GM12878 (cell line): ENCODE measurements around the gene CDC42BPB. TPM values are rescaled to one million over a fixed set of nuclear protein-coding genes. Genes with fewer than 3 reads are reported as not detected.
A peak's percentile ranks its signal among the peaks of the same experiment; 100 is the strongest.

Experiments used
- BRCA1 ChIP-seq: IDR thresholded peaks from 2 replicates; pipeline ENCODE4 v1.6.1; 2011; ENCODE audit warnings: low read depth, low read length, improper control_type of control experiment
- EGR1 ChIP-seq, 2 experiments: IDR thresholded peaks; 1 replicate in 1 of 2; 2 replicates in 1 of 2; pipeline ENCODE4 v1.6.1; 2011 to 2012; ENCODE audit warnings: low read depth in 2 of 2, low read length in 2 of 2, borderline replicate concordance in 1 of 2, mild to moderate bottlenecking in 1 of 2, moderate library complexity in 1 of 2
- RUNX3 ChIP-seq: IDR thresholded peaks from 2 replicates; pipeline ENCODE4 v1.6.1; 2012; ENCODE audit warnings: low read length, inconsistent platforms
- YY1 ChIP-seq: IDR thresholded peaks from 2 replicates; pipeline ENCODE4 v1.6.1; 2011; ENCODE audit warnings: low read depth, mild to moderate bottlenecking, low read length
- polyA plus RNA-seq, 11 experiments: library from polyadenylated mRNA; depleted of rRNA in 4 of 11; unstranded in 6 of 11; stranded (reverse) in 5 of 11; fragments of >200 nt; fragmentation: Nextera tagmentation in 4 of 11; fragmentation: Illumina TruSeq in 1 of 11; extraction: Ambion mirVana in 4 of 11; extraction: Trizol in 1 of 11; gene quantifications; 1 replicate in 1 of 11; 2 replicates in 10 of 11; pipeline versions ENCODE4 v1.2.1 to v1.2.3, GENCODE V29; 2011 to 2016; ENCODE audit warnings: inconsistent platforms in 2 of 11, missing spikeins in 2 of 11, low read depth in 1 of 11
- total RNA-seq, 4 experiments: library from RNA; depleted of rRNA in 3 of 4; stranded (reverse); fragments of >200 nt in 3 of 4; fragmentation: Illumina TruSeq in 1 of 4; extraction: Trizol in 1 of 4; gene quantifications; 2 replicates each; pipeline versions ENCODE4 v1.2.1 to v1.2.3, GENCODE V29; 2013 to 2021
- TF ChIP-seq, protein P1 (sequence below): fragments of 450-650 bp; IDR thresholded peaks from 2 replicates; pipeline ENCODE4 v1.6.1; 2016; ENCODE audit warnings: mild to moderate bottlenecking, moderate library complexity, borderline replicate concordance
- TF ChIP-seq, protein P2 (sequence below): fragments of 450-650 bp; IDR thresholded peaks from 2 replicates; pipeline ENCODE4 v1.6.1; 2017; ENCODE audit warnings: mild to moderate bottlenecking
- TF ChIP-seq, protein P3 (sequence below): fragments of 450-650 bp; formaldehyde crosslinking; IDR thresholded peaks from 2 replicates; pipeline ENCODE4 v1.4.0; 2020; ENCODE audit warnings: mild to moderate bottlenecking, moderate library complexity
- TF ChIP-seq, protein P4 (sequence below): fragments of 450-650 bp; conservative IDR thresholded peaks from 2 replicates; pipeline ENCODE4 v1.6.1; 2017; ENCODE audit warnings: mild to moderate bottlenecking, moderate library complexity

The CDC42BPB gene
- total and polyA plus RNA-seq, 10 of the 15 experiments (the other 5 are each of a cell fraction or from before 2014, with no cell fraction given), result 0.42 to 22.1 (median 13.3) TPM

DNA sequence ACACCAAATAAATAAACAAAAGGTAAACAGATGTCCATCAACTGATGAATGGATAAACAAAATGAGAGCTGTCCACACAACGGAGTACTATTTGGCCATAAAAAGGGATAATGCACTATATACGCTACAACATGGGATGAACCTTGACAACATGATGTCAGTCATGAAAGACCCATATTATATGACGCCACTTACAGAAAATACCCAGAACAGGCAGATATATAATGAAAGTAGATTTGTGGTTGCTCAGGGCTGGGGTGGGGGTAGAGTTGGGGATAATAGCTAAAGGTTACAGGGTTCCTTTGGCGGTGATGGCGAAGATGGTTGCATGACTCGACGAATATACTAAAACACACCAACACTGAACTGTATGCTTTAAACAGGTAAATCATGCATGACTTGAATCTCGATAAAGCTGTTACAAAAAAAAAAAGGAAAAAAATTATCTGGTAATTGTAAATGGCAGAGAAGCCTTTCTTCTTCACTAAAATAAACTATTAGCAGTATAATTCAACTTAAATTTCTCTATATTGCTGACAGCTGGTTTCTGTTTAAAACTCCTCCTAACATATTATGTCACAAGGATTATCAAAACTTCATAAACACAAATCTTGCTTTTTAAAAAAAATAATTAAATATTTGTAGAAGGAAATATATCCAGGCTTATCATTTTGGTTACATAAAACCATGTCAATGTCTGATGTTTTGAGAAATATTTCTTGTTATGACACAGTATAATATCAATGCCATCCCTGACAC lies 13.9 kb downstream of the CDC42BPB start (continued):
- TF ChIP-seq, protein P1, sequence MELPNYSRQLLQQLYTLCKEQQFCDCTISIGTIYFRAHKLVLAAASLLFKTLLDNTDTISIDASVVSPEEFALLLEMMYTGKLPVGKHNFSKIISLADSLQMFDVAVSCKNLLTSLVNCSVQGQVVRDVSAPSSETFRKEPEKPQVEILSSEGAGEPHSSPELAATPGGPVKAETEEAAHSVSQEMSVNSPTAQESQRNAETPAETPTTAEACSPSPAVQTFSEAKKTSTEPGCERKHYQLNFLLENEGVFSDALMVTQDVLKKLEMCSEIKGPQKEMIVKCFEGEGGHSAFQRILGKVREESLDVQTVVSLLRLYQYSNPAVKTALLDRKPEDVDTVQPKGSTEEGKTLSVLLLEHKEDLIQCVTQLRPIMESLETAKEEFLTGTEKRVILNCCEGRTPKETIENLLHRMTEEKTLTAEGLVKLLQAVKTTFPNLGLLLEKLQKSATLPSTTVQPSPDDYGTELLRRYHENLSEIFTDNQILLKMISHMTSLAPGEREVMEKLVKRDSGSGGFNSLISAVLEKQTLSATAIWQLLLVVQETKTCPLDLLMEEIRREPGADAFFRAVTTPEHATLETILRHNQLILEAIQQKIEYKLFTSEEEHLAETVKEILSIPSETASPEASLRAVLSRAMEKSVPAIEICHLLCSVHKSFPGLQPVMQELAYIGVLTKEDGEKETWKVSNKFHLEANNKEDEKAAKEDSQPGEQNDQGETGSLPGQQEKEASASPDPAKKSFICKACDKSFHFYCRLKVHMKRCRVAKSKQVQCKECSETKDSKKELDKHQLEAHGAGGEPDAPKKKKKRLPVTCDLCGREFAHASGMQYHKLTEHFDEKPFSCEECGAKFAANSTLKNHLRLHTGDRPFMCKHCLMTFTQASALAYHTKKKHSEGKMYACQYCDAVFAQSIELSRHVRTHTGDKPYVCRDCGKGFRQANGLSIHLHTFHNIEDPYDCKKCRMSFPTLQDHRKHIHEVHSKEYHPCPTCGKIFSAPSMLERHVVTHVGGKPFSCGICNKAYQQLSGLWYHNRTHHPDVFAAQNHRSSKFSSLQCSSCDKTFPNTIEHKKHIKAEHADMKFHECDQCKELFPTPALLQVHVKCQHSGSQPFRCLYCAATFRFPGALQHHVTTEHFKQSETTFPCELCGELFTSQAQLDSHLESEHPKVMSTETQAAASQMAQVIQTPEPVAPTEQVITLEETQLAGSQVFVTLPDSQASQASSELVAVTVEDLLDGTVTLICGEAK, result peak; percentile 56; the same call in 1 of the 2 replicates
- TF ChIP-seq EGR1 (IDR thresholded peaks at IDR 0.05; ENCODE audit: borderline replicate concordance in 1 of 2, low read depth in 2 of 2, low read length in 2 of 2), result no peak
- TF ChIP-seq, protein P2, sequence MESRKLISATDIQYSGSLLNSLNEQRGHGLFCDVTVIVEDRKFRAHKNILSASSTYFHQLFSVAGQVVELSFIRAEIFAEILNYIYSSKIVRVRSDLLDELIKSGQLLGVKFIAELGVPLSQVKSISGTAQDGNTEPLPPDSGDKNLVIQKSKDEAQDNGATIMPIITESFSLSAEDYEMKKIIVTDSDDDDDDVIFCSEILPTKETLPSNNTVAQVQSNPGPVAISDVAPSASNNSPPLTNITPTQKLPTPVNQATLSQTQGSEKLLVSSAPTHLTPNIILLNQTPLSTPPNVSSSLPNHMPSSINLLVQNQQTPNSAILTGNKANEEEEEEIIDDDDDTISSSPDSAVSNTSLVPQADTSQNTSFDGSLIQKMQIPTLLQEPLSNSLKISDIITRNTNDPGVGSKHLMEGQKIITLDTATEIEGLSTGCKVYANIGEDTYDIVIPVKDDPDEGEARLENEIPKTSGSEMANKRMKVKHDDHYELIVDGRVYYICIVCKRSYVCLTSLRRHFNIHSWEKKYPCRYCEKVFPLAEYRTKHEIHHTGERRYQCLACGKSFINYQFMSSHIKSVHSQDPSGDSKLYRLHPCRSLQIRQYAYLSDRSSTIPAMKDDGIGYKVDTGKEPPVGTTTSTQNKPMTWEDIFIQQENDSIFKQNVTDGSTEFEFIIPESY, result peak; percentile 50; the same call in 1 of the 2 replicates
- TF ChIP-seq, protein P3, sequence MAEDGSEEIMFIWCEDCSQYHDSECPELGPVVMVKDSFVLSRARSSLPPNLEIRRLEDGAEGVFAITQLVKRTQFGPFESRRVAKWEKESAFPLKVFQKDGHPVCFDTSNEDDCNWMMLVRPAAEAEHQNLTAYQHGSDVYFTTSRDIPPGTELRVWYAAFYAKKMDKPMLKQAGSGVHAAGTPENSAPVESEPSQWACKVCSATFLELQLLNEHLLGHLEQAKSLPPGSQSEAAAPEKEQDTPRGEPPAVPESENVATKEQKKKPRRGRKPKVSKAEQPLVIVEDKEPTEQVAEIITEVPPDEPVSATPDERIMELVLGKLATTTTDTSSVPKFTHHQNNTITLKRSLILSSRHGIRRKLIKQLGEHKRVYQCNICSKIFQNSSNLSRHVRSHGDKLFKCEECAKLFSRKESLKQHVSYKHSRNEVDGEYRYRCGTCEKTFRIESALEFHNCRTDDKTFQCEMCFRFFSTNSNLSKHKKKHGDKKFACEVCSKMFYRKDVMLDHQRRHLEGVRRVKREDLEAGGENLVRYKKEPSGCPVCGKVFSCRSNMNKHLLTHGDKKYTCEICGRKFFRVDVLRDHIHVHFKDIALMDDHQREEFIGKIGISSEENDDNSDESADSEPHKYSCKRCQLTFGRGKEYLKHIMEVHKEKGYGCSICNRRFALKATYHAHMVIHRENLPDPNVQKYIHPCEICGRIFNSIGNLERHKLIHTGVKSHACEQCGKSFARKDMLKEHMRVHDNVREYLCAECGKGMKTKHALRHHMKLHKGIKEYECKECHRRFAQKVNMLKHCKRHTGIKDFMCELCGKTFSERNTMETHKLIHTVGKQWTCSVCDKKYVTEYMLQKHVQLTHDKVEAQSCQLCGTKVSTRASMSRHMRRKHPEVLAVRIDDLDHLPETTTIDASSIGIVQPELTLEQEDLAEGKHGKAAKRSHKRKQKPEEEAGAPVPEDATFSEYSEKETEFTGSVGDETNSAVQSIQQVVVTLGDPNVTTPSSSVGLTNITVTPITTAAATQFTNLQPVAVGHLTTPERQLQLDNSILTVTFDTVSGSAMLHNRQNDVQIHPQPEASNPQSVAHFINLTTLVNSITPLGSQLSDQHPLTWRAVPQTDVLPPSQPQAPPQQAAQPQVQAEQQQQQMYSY (CRISPR knock-in tag), result no peak
- TF ChIP-seq BRCA1, result no peak
- peak; percentile 66 for TF ChIP-seq RUNX3
- TF ChIP-seq, protein P4, sequence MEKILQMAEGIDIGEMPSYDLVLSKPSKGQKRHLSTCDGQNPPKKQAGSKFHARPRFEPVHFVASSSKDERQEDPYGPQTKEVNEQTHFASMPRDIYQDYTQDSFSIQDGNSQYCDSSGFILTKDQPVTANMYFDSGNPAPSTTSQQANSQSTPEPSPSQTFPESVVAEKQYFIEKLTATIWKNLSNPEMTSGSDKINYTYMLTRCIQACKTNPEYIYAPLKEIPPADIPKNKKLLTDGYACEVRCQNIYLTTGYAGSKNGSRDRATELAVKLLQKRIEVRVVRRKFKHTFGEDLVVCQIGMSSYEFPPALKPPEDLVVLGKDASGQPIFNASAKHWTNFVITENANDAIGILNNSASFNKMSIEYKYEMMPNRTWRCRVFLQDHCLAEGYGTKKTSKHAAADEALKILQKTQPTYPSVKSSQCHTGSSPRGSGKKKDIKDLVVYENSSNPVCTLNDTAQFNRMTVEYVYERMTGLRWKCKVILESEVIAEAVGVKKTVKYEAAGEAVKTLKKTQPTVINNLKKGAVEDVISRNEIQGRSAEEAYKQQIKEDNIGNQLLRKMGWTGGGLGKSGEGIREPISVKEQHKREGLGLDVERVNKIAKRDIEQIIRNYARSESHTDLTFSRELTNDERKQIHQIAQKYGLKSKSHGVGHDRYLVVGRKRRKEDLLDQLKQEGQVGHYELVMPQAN, result no peak
- TF ChIP-seq YY1, result no peak
